H1 (cell line): ENCODE results near the gene MAPT. TPM values are rescaled to one million over a fixed set of nuclear protein-coding genes. Genes with fewer than 3 reads are reported as not detected.

ENCODE experiments used
- CTCF ChIA-PET: fragments of 300-600 bp; sonication (Branson Sonifier 250); formaldehyde crosslinking; loops from one replicate; lab custom pipeline; 2021; ENCODE audit not compliant: partially characterized antibody; lab: Charles Lee
- POLR2A ChIA-PET: fragments of 300-600 bp; sonication (Branson Sonifier 250); formaldehyde crosslinking; loops from one replicate; lab custom pipeline; 2021; ENCODE audit warnings: inconsistent platforms; ENCODE audit not compliant: partially characterized antibody; lab: Charles Lee
- DNase-seq, 2 experiments: peaks; one replicate each; pipeline versions ENCODE4 v3.0.0 to v3.0.0-alpha.2; 2010 to 2022; ENCODE audit warnings: low spot score in 2 of 2, low read depth in 1 of 2, mixed read lengths in 1 of 2
- FAIRE-seq: peaks from 2 replicates; lab custom pipeline; 2011; peaks lifted over from hg19 to GRCh38; lab: Jason Lieb, UNC
- H2AFZ ChIP-seq: 2 replicates; pipeline ENCODE4 v1.8.1; 2012; ENCODE audit warnings: low read length, inconsistent platforms
- H2AK5ac ChIP-seq: 2 replicates; pipeline ENCODE4 v1.6.1; 2013; ENCODE audit warnings: low read depth, low read length
- H2BK120ac ChIP-seq: replicated peaks from 2 replicates; pipeline ENCODE3; 2013; ENCODE audit warnings: low read depth, low read length, inconsistent platforms
- H2BK12ac ChIP-seq: 2 replicates; pipeline ENCODE4 v1.6.1; 2013; ENCODE audit warnings: low read depth, low read length
- H2BK15ac ChIP-seq: 2 replicates; pipeline ENCODE4 v1.6.1; 2013; ENCODE audit warnings: low read length
- H2BK20ac ChIP-seq: 2 replicates; pipeline ENCODE4 v1.6.1; 2013; ENCODE audit warnings: low read length
- H2BK5ac ChIP-seq: 2 replicates; pipeline ENCODE4 v1.6.1; 2013; ENCODE audit warnings: low read depth, low read length
- H3K14ac ChIP-seq: 2 replicates; pipeline ENCODE4 v1.6.1; 2013; ENCODE audit warnings: inconsistent platforms; ENCODE audit not compliant: insufficient read length
- H3K18ac ChIP-seq: 2 replicates; pipeline ENCODE4 v1.6.1; 2013; ENCODE audit warnings: low read length; ENCODE audit errors: extremely low read depth
- H3K23ac ChIP-seq: 2 replicates; pipeline ENCODE4 v1.6.1; 2013; ENCODE audit warnings: inconsistent platforms; ENCODE audit not compliant: insufficient read length
- H3K23me2 ChIP-seq: 2 replicates; pipeline ENCODE4 v1.6.1; 2013; ENCODE audit warnings: low read depth, low read length
- H3K27ac ChIP-seq: 2 replicates; pipeline ENCODE4 v1.6.1; 2011; ENCODE audit warnings: low read depth, low read length, inconsistent platforms
- H3K27me3 ChIP-seq, 4 experiments: replicated peaks in 1 of 4; 1 replicate in 1 of 4; 2 replicates in 3 of 4; pipeline versions ENCODE4 v1.6.1 to v1.8.1; 2011 to 2013; ENCODE audit warnings: low read length in 3 of 4, mild to moderate bottlenecking in 3 of 4, inconsistent platforms in 2 of 4, mixed read lengths in 2 of 4, moderate library complexity in 1 of 4; ENCODE audit not compliant: control insufficient read depth in 3 of 4, insufficient read depth in 3 of 4; ENCODE audit errors: extremely low read depth in 1 of 4
- H3K36me3 ChIP-seq, 4 experiments: 2 replicates each; pipeline versions ENCODE4 v1.6.1 to v1.8.1; 2011 to 2013; ENCODE audit warnings: mild to moderate bottlenecking in 4 of 4, low read length in 3 of 4, moderate library complexity in 2 of 4, control low read depth in 1 of 4, inconsistent platforms in 1 of 4; ENCODE audit not compliant: insufficient read depth in 4 of 4, control insufficient read depth in 2 of 4
- H3K4ac ChIP-seq: replicated peaks from 2 replicates; pipeline ENCODE3; 2013; ENCODE audit warnings: low read length, low read depth, mixed read lengths, inconsistent platforms; ENCODE audit not compliant: insufficient read length
- H3K4me1 ChIP-seq, 4 experiments: replicated peaks in 1 of 4; 1 replicate in 1 of 4; 2 replicates in 3 of 4; pipeline versions ENCODE4 v1.6.1 to v1.8.1; 2011 to 2013; ENCODE audit warnings: low read length in 3 of 4, inconsistent platforms in 2 of 4, mixed read lengths in 1 of 4; ENCODE audit not compliant: insufficient read depth in 4 of 4, control insufficient read depth in 3 of 4
- H3K4me2 ChIP-seq, 2 experiments: 2 replicates each; pipeline versions ENCODE4 v1.6.1 to v1.8.1; 2011 to 2013; ENCODE audit warnings: low read depth in 2 of 2, low read length in 2 of 2, control low read depth in 1 of 2, inconsistent platforms in 1 of 2, mild to moderate bottlenecking in 1 of 2; ENCODE audit not compliant: insufficient read depth in 1 of 2
- H3K4me3 ChIP-seq, 4 experiments: fragments of 200-600, 300-600 bp in 1 of 4; sonication (generic), shearing (Covaris generic), sonication (Bioruptor Twin) in 1 of 4; 2 replicates each; pipeline versions ENCODE4 v1.5.1 to v1.8.1; 2011 to 2016; ENCODE audit warnings: low read length in 4 of 4, low read depth in 3 of 4, control low read depth in 2 of 4, inconsistent platforms in 2 of 4, mild to moderate bottlenecking in 2 of 4, mixed read lengths in 1 of 4, moderate library complexity in 1 of 4; ENCODE audit not compliant: insufficient read depth in 2 of 4; ENCODE audit errors: extremely low read depth in 1 of 4
- H3K56ac ChIP-seq: replicated peaks from 2 replicates; pipeline ENCODE3; 2013; ENCODE audit warnings: low read depth, mild to moderate bottlenecking, mixed read lengths, low read length, inconsistent platforms; ENCODE audit not compliant: insufficient read length
- H3K79me1 ChIP-seq: 2 replicates; pipeline ENCODE4 v1.6.1; 2013; ENCODE audit warnings: low read depth, low read length, control low read depth
- H3K79me2 ChIP-seq, 2 experiments: 2 replicates each; pipeline versions ENCODE4 v1.6.1 to v1.8.1; 2012 to 2013; ENCODE audit warnings: low read length in 2 of 2, mild to moderate bottlenecking in 2 of 2, inconsistent platforms in 1 of 2; ENCODE audit not compliant: insufficient read depth in 2 of 2, control insufficient read depth in 1 of 2
- H3K9ac ChIP-seq, 4 experiments: replicated peaks in 1 of 4; 1 replicate in 1 of 4; 2 replicates in 3 of 4; pipeline versions ENCODE4 v1.6.1 to v1.8.1; 2011 to 2013; ENCODE audit warnings: low read depth in 3 of 4, low read length in 3 of 4, control low read depth in 2 of 4, mild to moderate bottlenecking in 2 of 4, moderate library complexity in 2 of 4, inconsistent platforms in 1 of 4; ENCODE audit errors: extremely low read depth in 1 of 4
- H3K9me3 ChIP-seq, 2 experiments: 2 replicates each; pipeline versions ENCODE4 v1.6.1 to v1.8.1; 2012 to 2013; ENCODE audit warnings: mild to moderate bottlenecking in 2 of 2, moderate library complexity in 2 of 2, control low read depth in 1 of 2, inconsistent platforms in 1 of 2, low read depth in 1 of 2, low read length in 1 of 2, mixed read lengths in 1 of 2; ENCODE audit not compliant: insufficient read depth in 2 of 2
- H4K20me1 ChIP-seq, 2 experiments: replicated peaks in 1 of 2; 2 replicates each; pipeline versions ENCODE3 to v1.8.1; 2011 to 2013; ENCODE audit warnings: inconsistent platforms in 2 of 2, low read length in 2 of 2, mild to moderate bottlenecking in 1 of 2; ENCODE audit not compliant: insufficient read depth in 2 of 2, control insufficient read depth in 1 of 2
- H4K5ac ChIP-seq: 2 replicates; pipeline ENCODE4 v1.6.1; 2013; ENCODE audit warnings: low read length, low read depth, mixed read lengths, inconsistent platforms; ENCODE audit not compliant: insufficient read length
- H4K8ac ChIP-seq: 2 replicates; pipeline ENCODE4 v1.8.0; 2013; ENCODE audit warnings: mild to moderate bottlenecking, moderate library complexity, low read length, inconsistent platforms; ENCODE audit not compliant: insufficient read depth; ENCODE audit errors: extremely low read depth
- H4K91ac ChIP-seq: replicated peaks from 2 replicates; pipeline ENCODE3; 2013; ENCODE audit warnings: low read length, mixed read lengths, inconsistent platforms; ENCODE audit not compliant: insufficient read length
- BCL11A ChIP-seq, 2 experiments: IDR thresholded peaks; one replicate each; pipeline ENCODE4 v1.6.1; 2011; ENCODE audit warnings: low read depth in 2 of 2, low read length in 2 of 2, mild to moderate bottlenecking in 2 of 2
- POLR2AphosphoS5 ChIP-seq: IDR thresholded peaks from 2 replicates; pipeline ENCODE4 v1.6.1; 2011; ENCODE audit warnings: low read depth, low read length
- RFX5 ChIP-seq: IDR thresholded peaks from 2 replicates; pipeline ENCODE4 v1.6.1; 2011; ENCODE audit warnings: low read depth, low read length, improper control_type of control experiment, borderline replicate concordance
- SP4 ChIP-seq: IDR thresholded peaks from 2 replicates; pipeline ENCODE4 v1.6.1; 2012; ENCODE audit warnings: low read length, inconsistent platforms
- WGBS, 2 experiments: shearing (Covaris generic) in 1 of 2; methylation state at CpG; one replicate each; pipeline versions ENCODE4 v1.1.6 to v1.1.7; 2013 to 2015; ENCODE audit warnings: low lambda C conversion rate in 2 of 2, mixed read lengths in 2 of 2, inconsistent platforms in 1 of 2, low coverage in 1 of 2, missing lambda C conversion rate in 1 of 2; ENCODE audit not compliant: insufficient replicate concordance in 2 of 2, insufficient coverage in 1 of 2, insufficient read length in 1 of 2; ENCODE audit errors: extremely low coverage in 1 of 2, missing lambda C conversion rate in 1 of 2; 5-methylcytosine and 5-hydroxymethylcytosine counted together
- polyA plus RNA-seq, 7 experiments: library from polyadenylated mRNA; depleted of rRNA in 3 of 7; stranded (reverse) in 5 of 7; unstranded in 2 of 7; fragments of >200 nt in 5 of 7; fragments of 200-250 nt in 2 of 7; gene quantifications; 1 replicate in 5 of 7; 2 replicates in 1 of 7; 4 replicates in 1 of 7; pipeline versions ENCODE4 v1.2.1 to v1.2.3, GENCODE V29; 2011 to 2013; ENCODE audit warnings: missing spikeins in 2 of 7, mixed read lengths in 2 of 7
- total RNA-seq: library from RNA; stranded (reverse); fragmentation: NEBNext Ultra II Directional; extraction: Animal tissue kit (Norgen Biotek cat#: 25700); gene quantifications from 2 replicates; pipeline ENCODE4 v1.2.1, GENCODE V29; 2021

Gene MAPT
- total and polyA plus RNA-seq, 2 of the 8 experiments (the other 6 are each of a cell fraction or from before 2014, with no cell fraction given), result 0.54 to 1.7 TPM

GRCh38 chr17:46071796-46072195 is 177.4 kb downstream of the MAPT start:
- Histone ChIP-seq H2BK15ac (no peak overlapping the region), H3K4me2 (no peak overlapping the region), H3K27ac (no peak overlapping the region), H3K23me2 (no peaks in the 10 kb centered on the region), H3K9ac (no peak overlapping the region), H3K27me3 (no peaks in the 10 kb centered on the region), H2BK12ac (no peak overlapping the region), H2AK5ac (no peak overlapping the region), H3K4ac (no peak overlapping the region), H2AFZ (no peak overlapping the region), H3K14ac (no peak overlapping the region), H3K23ac (no peak overlapping the region), H3K79me1 (peaks cover 2% of the 10 kb centered on the region; the same call in 1 of the 2 replicates), H2BK20ac (no peak overlapping the region), H3K79me2 (peaks cover 0 to 73% of the 10 kb centered on the region in 2 experiments; a peak in 2 of 4 replicates), H2BK5ac (no peak overlapping the region), H3K56ac (no peak overlapping the region), H4K5ac (no peak overlapping the region), H3K4me3 (no peak overlapping the region), H3K9me3 (no peaks in the 10 kb centered on the region), H4K91ac (no peak overlapping the region), H3K36me3 (peaks cover 0 to 10% (median 7%) of the 10 kb centered on the region in 4 experiments; a peak in 5 of 8 replicates), H2BK120ac (no peak overlapping the region), H4K8ac (no peak overlapping the region), H4K20me1 (peaks cover 0 to 12% of the 10 kb centered on the region in 2 experiments), H3K4me1 (peaks cover 0 to 9% (median 1%) of the 10 kb centered on the region in 4 experiments; a peak in 1 of 7 replicates), H3K18ac (no peak overlapping the region)
- 67% methylated on average over 5 of the region's 5 CpGs; no CpG with 5 or more reads in 1 of the 2 experiments for WGBS, 2 experiments
- ChIA-PET POLR2A (interaction anchor here (0.7 to 1.7 kb wide), 3 partner anchors 11 to 100 kb away, joined by 3 to 7 read pairs (median 4); no protein-coding TSS in a partner anchor), CTCF (interaction anchor here (0.6 to 1.7 kb wide), 7 partner anchors 10 to 121 kb away, joined by 3 to 10 read pairs (median 4); partner anchors contain the start of gene KANSL1)
- FAIRE-seq, result no peak
- DNase-seq, result no peak
- TF ChIP-seq RFX5 (no peak), BCL11A (IDR thresholded peaks at IDR 0.05; ENCODE audit: low read depth in 2 of 2, low read length in 2 of 2) (no peak), SP4 (no peak), POLR2AphosphoS5 (no peak)
